H9 (cell line): Measurements from ENCODE around the gene ABHD8. TPM values are rescaled to one million over a fixed set of nuclear protein-coding genes. Genes with fewer than 3 reads are reported as not detected.

Experiments
- DNase-seq: peaks from one replicate; pipeline ENCODE4 v3.0.0-alpha.2; 2017
- H2AFZ ChIP-seq: one replicate; pipeline ENCODE4 v1.6.1; 2013; ENCODE audit warnings: mild to moderate bottlenecking, low read length, control low read depth, moderate library complexity
- H2AK5ac ChIP-seq: 2 replicates; pipeline ENCODE4 v1.6.1; 2013; ENCODE audit warnings: low read length, control low read depth, mixed read lengths; ENCODE audit not compliant: insufficient read length
- H2BK120ac ChIP-seq: one replicate; pipeline ENCODE4 v1.6.1; 2013; ENCODE audit warnings: low read depth, mild to moderate bottlenecking, low read length, control low read depth, inconsistent platforms; ENCODE audit not compliant: poor library complexity, severe bottlenecking
- H2BK12ac ChIP-seq: 2 replicates; pipeline ENCODE4 v1.6.1; 2013; ENCODE audit warnings: low read length, control low read depth, mixed read lengths, low read depth; ENCODE audit not compliant: insufficient read length
- H2BK15ac ChIP-seq: 2 replicates; pipeline ENCODE4 v1.6.1; 2013; ENCODE audit warnings: low read depth, low read length, control low read depth
- H2BK20ac ChIP-seq: one replicate; pipeline ENCODE4 v1.6.1; 2013; ENCODE audit warnings: low read depth, mild to moderate bottlenecking, low read length, control low read depth, inconsistent platforms; ENCODE audit not compliant: poor library complexity, severe bottlenecking
- H2BK5ac ChIP-seq: 2 replicates; pipeline ENCODE4 v1.6.1; 2013; ENCODE audit warnings: low read length, control low read depth, mixed read lengths; ENCODE audit not compliant: insufficient read length
- H3K14ac ChIP-seq: 2 replicates; pipeline ENCODE4 v1.6.1; 2013; ENCODE audit warnings: low read length, control low read depth; ENCODE audit not compliant: insufficient read depth
- H3K18ac ChIP-seq: 2 replicates; pipeline ENCODE4 v1.6.1; 2013; ENCODE audit warnings: low read depth, mild to moderate bottlenecking, mixed read lengths, low read length, control low read depth; ENCODE audit not compliant: insufficient read length
- H3K23ac ChIP-seq: 2 replicates; pipeline ENCODE4 v1.6.1; 2013; ENCODE audit warnings: low read length, control low read depth, mixed read lengths, low read depth; ENCODE audit not compliant: insufficient read length
- H3K23me2 ChIP-seq: 2 replicates; pipeline ENCODE4 v1.6.1; 2013; ENCODE audit warnings: low read depth, mild to moderate bottlenecking, mixed read lengths, low read length, control low read depth; ENCODE audit not compliant: insufficient read length, poor library complexity, severe bottlenecking
- H3K27ac ChIP-seq: 2 replicates; pipeline ENCODE4 v1.5.1; 2013; ENCODE audit warnings: low read length, control low read depth, mixed read lengths, low read depth; ENCODE audit not compliant: insufficient read length
- H3K27me3 ChIP-seq: 2 replicates; pipeline ENCODE4 v1.6.1; 2013; ENCODE audit warnings: low read length, control low read depth, inconsistent platforms; ENCODE audit not compliant: insufficient read depth
- H3K4ac ChIP-seq: 2 replicates; pipeline ENCODE4 v1.6.1; 2013; ENCODE audit warnings: low read depth, mild to moderate bottlenecking, control low read depth, inconsistent platforms, low read length, moderate library complexity
- H3K4me1 ChIP-seq: 2 replicates; pipeline ENCODE4 v1.6.1; 2013; ENCODE audit warnings: low read length, control low read depth, inconsistent platforms; ENCODE audit not compliant: insufficient read depth
- H3K4me2 ChIP-seq: 2 replicates; pipeline ENCODE4 v1.6.1; 2013; ENCODE audit warnings: low read length, control low read depth, mixed read lengths; ENCODE audit not compliant: insufficient read length, insufficient read depth
- H3K56ac ChIP-seq: 2 replicates; pipeline ENCODE4 v1.6.1; 2013; ENCODE audit warnings: low read depth, mild to moderate bottlenecking, mixed read lengths, low read length, control low read depth; ENCODE audit not compliant: insufficient read length
- H3K79me1 ChIP-seq: 2 replicates; pipeline ENCODE4 v1.6.1; 2013; ENCODE audit warnings: low read depth, mild to moderate bottlenecking, moderate library complexity, low read length, control low read depth, inconsistent platforms; ENCODE audit not compliant: insufficient read depth, poor library complexity, severe bottlenecking
- H3K79me2 ChIP-seq: 2 replicates; pipeline ENCODE4 v1.6.1; 2013; ENCODE audit warnings: low read length, control low read depth, inconsistent platforms; ENCODE audit not compliant: insufficient read depth
- H3K9ac ChIP-seq: 2 replicates; pipeline ENCODE4 v1.6.1; 2013; ENCODE audit warnings: low read length, control low read depth, mixed read lengths; ENCODE audit not compliant: insufficient read length; ENCODE audit errors: extremely low read depth
- H3K9me3 ChIP-seq: one replicate; pipeline ENCODE4 v1.6.1; 2013; ENCODE audit warnings: low read depth, low read length, inconsistent platforms; ENCODE audit not compliant: control insufficient read depth
- H3T11ph ChIP-seq: one replicate; pipeline ENCODE4 v1.6.1; 2013; ENCODE audit warnings: mild to moderate bottlenecking, low read length, control low read depth, inconsistent platforms
- H4K20me1 ChIP-seq: one replicate; pipeline ENCODE4 v1.6.1; 2013; ENCODE audit not compliant: control insufficient read depth, insufficient read length, insufficient read depth
- H4K5ac ChIP-seq: 2 replicates; pipeline ENCODE4 v1.6.1; 2013; ENCODE audit warnings: low read depth, mild to moderate bottlenecking, mixed read lengths, low read length, control low read depth; ENCODE audit not compliant: insufficient read length
- H4K8ac ChIP-seq: replicated peaks from 2 replicates; pipeline ENCODE4 v1.6.1; 2013; ENCODE audit warnings: low read length, control low read depth, mixed read lengths, low read depth; ENCODE audit not compliant: insufficient read length
- H4K91ac ChIP-seq: 2 replicates; pipeline ENCODE4 v1.6.1; 2013; ENCODE audit warnings: low read depth, mild to moderate bottlenecking, moderate library complexity, mixed read lengths, low read length, control low read depth; ENCODE audit not compliant: insufficient read length
- H3K27ac Mint-ChIP-seq, 3 experiments: 2 replicates in 2 of 3; 3 replicates in 1 of 3; pipeline ENCODE4 v1.8.0; 2020 to 2021; ENCODE audit warnings: mixed read lengths in 3 of 3, mild to moderate bottlenecking in 1 of 3, moderate library complexity in 1 of 3
- H3K27me3 Mint-ChIP-seq: 2 replicates; pipeline ENCODE4 v1.8.0; 2021; ENCODE audit warnings: low read depth, mild to moderate bottlenecking, moderate library complexity, mixed read lengths
- H3K36me3 Mint-ChIP-seq, 3 experiments: 2 replicates in 2 of 3; 3 replicates in 1 of 3; pipeline ENCODE4 v1.8.0; 2020 to 2021; ENCODE audit warnings: low read depth in 3 of 3, mixed read lengths in 3 of 3; ENCODE audit not compliant: insufficient read depth in 1 of 3
- H3K4me1 Mint-ChIP-seq, 2 experiments: 2 replicates each; pipeline ENCODE4 v1.8.0; 2020; ENCODE audit warnings: mixed read lengths in 2 of 2
- H3K4me3 Mint-ChIP-seq, 2 experiments: 2 replicates in 1 of 2; 3 replicates in 1 of 2; pipeline ENCODE4 v1.8.0; 2020 to 2021; ENCODE audit warnings: mild to moderate bottlenecking in 2 of 2, mixed read lengths in 2 of 2, moderate library complexity in 1 of 2
- H3K9me3 Mint-ChIP-seq, 2 experiments: 2 replicates in 1 of 2; 3 replicates in 1 of 2; pipeline ENCODE4 v1.8.0; 2020; ENCODE audit warnings: mild to moderate bottlenecking in 2 of 2, mixed read lengths in 2 of 2, moderate library complexity in 1 of 2
- CTCF ChIP-seq: fragments of 200-600 bp; sonication (generic); conservative IDR thresholded peaks from 3 replicates; pipeline ENCODE4 v1.8.0; 2021; ENCODE audit warnings: antibody characterized with exemption, mild to moderate bottlenecking
- WGBS: extraction: QIAGEN DNeasy Blood & Tissue Kit; methylation state at CpG from one replicate; pipeline ENCODE4 v1.1.7; 2013; ENCODE audit warnings: missing lambda C conversion rate, low lambda C conversion rate, mixed read lengths; ENCODE audit not compliant: insufficient read length; ENCODE audit errors: extremely low coverage; 5-methylcytosine and 5-hydroxymethylcytosine counted together
- total RNA-seq: library from RNA; stranded (reverse); gene quantifications from 2 replicates; pipeline ENCODE4 v1.2.1, GENCODE V29; 2021

Gene ABHD8
- total RNA-seq, 1 experiment from 2014 or later, result 11.7 TPM

DNA sequence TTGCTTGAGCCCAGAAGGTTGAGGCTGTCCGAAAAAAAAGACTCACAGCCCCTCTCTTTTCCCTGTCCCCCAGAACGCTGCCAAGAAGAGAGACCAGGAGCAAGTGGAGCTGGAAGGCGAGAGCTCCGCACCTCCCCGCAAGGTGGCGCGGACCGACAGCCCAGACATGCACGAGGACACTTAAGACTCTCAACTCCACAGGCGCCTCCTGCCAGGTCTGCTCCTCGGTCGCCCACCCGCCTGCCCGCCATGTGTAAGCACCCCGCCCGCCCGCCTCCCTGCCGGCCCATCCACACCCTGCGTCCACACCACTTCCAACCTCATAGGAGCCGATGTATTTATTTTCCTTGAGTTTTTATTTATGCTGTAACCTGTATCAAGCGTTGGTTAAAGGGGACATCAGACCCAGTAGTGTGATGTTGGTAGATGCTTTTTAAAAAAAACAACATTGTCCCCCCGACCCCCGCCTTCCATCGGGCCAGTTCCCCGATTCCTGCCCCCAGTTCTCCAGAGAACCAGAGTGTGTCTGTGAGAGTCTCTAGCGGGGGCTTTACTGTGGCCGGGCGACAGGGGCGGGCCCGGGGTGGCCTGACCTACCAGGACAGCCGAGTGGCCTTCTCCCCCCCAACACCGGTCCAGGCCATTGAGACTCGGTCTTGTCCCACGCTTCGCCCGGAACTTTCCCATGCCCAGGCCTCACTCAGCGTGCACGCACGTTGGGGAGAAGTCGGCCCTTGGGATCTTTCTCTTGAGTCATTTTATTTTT is 16.4 kb upstream of the ABHD8 start:
- Histone ChIP-seq H3K27ac (no peak overlapping the region), H4K8ac (no peak overlapping the region), H2BK12ac (no peak overlapping the region), H3K4me2 (no peak overlapping the region), H3K18ac (no peak overlapping the region), H4K5ac (no peak overlapping the region), H3K4ac (no peak overlapping the region), H3K56ac (no peak overlapping the region), H2BK20ac (no peak overlapping the region), H3K23me2 (no peaks in the 10 kb centered on the region), H2BK15ac (no peak overlapping the region), H2AK5ac (no peak overlapping the region), H2BK120ac (no peak overlapping the region), H3K79me2 (no peaks in the 10 kb centered on the region), H4K91ac (no peak overlapping the region), H4K20me1 (no peaks in the 10 kb centered on the region), H3K23ac (no peak overlapping the region), H2AFZ (no peak overlapping the region), H3K14ac (no peak overlapping the region), H3K27me3 (no peaks in the 10 kb centered on the region), H3T11ph (no peak overlapping the region), H3K79me1 (no peaks in the 10 kb centered on the region), H2BK5ac (no peak overlapping the region), H3K9ac (no peak overlapping the region), H3K9me3 (no peaks in the 10 kb centered on the region), H3K4me1 (no peaks in the 10 kb centered on the region)
- TF ChIP-seq CTCF, result no peak
- H3K27me3 Mint-ChIP-seq, result peaks cover 2% of the 10 kb centered on the region; the same call in 1 of the 2 replicates
- peaks cover 3% of the 10 kb centered on the region in 2 experiments; a peak in 2 of 4 replicates for H3K4me1 Mint-ChIP-seq
- DNase-seq, result no peak
- H3K4me3 Mint-ChIP-seq, result no peak overlapping the region
- no peak overlapping the region; a peak in 1 of 7 replicates for H3K27ac Mint-ChIP-seq
- no CpG with 5 or more reads among the region's 40 CpGs for WGBS
- H3K9me3 Mint-ChIP-seq, result no peaks in the 10 kb centered on the region
- H3K36me3 Mint-ChIP-seq, result peaks cover 22 to 50% (median 34%) of the 10 kb centered on the region in 3 experiments; a peak in 6 of 7 replicates
